Activated T-helper 1 cell treated with anti-CD3 and anti-CD28 coated beads, Interleukin-2, amount 50 U/mL, for 16 hours (primary cell): ENCODE data around the gene MXD1.

Experiments used
- DNase-seq, 2 donors: peaks; one replicate each; pipeline ENCODE4 v3.0.0-alpha.2; 2020; ENCODE audit warnings: low read depth in 1 of 2, low spot score in 1 of 2

The MXD1 gene

GRCh38 chr2:69977186-69977585, 62.3 kb downstream of the MXD1 start:
- no peak for DNase-seq

GRCh38 chr2:69977906-69978482, 63.1 kb downstream of the MXD1 start:
- DNase-seq = no peak

GRCh38 chr2:69979902-69980807, 65.2 kb downstream of the MXD1 start:
- DNase-seq = no peak

- DNase-seq = no peak
These were observed 68.6 kb downstream of the MXD1 start for GRCh38 chr2:69983392-69983966.

DNA sequence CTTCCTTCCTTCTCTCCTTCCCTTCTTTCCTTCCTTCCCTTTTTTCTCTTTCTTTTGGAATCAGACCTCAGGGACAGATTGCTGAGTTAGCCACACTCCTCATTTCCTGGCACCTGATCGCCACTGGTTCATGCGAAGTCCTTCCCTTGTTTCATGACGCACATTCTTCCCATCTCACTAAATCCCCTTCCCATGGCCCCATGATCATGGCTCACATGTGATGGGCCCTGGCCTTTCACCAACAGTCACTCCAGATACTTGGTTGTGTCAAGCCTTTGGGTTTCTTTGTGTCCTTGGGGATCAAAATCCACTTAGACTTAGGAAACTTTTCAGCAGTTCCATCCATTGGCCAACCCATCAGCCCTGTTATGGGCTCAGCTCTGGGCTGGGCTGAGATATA, 70.3 kb downstream of the MXD1 start:
- no peak for DNase-seq

DNA sequence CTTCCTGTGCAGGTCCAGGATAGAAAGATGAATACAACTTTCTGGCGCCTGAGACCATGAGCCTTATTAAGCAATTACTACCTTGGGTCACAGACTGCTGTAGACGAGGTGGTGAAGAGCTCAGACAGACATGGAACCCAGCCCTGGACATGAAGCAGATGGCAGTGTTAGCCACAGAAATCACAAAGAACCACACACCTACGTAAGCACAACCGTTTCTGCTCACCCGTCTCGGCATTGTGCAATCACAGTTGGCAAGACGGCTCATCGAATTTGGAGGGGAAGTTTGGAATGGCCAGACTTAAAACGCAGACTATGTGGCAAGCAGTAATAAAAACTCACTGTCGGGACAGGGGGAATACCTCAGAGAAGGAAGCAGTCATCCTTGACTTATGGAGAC, 70.8 kb downstream of the MXD1 start:
- DNase-seq = no peak

- DNase-seq = no peak
These were observed 71.8 kb downstream of the MXD1 start for GRCh38 chr2:69986691-69987090.

- no peak for DNase-seq
These were observed 73.3 kb downstream of the MXD1 start for GRCh38 chr2:69988086-69988635.

- DNase-seq = no peak
These were observed 74.1 kb downstream of the MXD1 start for GRCh38 chr2:69989009-69989408.

DNA sequence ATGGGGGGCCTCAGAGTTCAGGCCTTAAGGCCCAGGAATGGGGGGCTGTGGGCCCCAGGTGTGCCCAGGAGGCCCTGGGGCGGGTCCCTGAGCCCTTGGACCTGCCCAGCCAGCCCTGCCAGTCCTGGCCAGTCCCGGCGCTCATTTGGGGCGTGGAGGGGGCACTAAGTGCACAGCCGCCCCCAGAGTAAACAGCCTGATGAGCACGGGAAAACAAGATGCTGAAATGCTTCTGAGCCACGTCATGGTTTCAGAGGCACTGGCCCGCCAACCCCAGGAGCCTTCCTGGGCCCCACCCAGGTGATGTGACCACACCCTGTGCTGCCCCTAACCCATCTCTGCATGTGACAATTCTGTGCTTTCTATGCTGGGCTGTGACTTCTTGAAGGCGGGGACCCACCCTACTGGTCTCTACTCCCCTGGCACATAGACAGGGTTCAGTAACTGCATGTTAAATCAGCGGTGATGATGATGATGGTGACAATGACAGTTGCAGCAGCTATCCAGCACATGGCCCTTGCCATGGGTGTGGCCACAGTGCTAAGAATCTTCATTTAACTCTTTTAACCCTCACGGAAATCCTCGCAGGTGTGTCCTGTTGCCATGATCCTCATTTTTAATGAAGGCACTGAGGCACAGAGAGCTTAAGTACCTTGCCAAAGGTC, 74.7 kb downstream of the MXD1 start:
- no peak for DNase-seq
